MG63 (cell line): ENCODE data around the gene ZCCHC8. TPM values are rescaled to one million over a fixed set of nuclear protein-coding genes. Genes with fewer than 3 reads are reported as not detected.

ENCODE experiments used
- DNase-seq: peaks from one replicate; pipeline ENCODE4 v3.0.0-alpha.2; 2020
- H3K27me3 ChIP-seq: fragments of 250-450 bp; sonication (Bioruptor Pico); 2 replicates; pipeline ENCODE4 v1.5.1; 2020; ENCODE audit warnings: mild to moderate bottlenecking, moderate library complexity
- H3K36me3 ChIP-seq: fragments of 250-450 bp; sonication (Bioruptor Pico); 2 replicates; pipeline ENCODE4 v1.5.1; 2020; ENCODE audit warnings: mild to moderate bottlenecking, moderate library complexity
- H3K4me3 ChIP-seq: fragments of 250-450 bp; sonication (Bioruptor Pico); 2 replicates; pipeline ENCODE4 v1.5.1; 2020; ENCODE audit warnings: mild to moderate bottlenecking, moderate library complexity
- H3K9me3 ChIP-seq: fragments of 250-450 bp; sonication (Bioruptor Pico); 2 replicates; pipeline ENCODE4 v1.5.1; 2020; ENCODE audit warnings: mild to moderate bottlenecking, moderate library complexity
- total RNA-seq: library from RNA; depleted of rRNA; stranded (reverse); fragments of >200 nt; shearing (Covaris generic); gene quantifications from 2 replicates; pipeline ENCODE4 v1.2.3, GENCODE V29; 2014; ENCODE audit warnings: low replicate concordance; rRNA removed

The ZCCHC8 gene
- total RNA-seq, 1 experiment from 2014 or later = 8.5 TPM

GRCh38 chr12:122421821-122422729 lies 78.7 kb downstream of the ZCCHC8 start, which contains the start of gene CLIP1:
CLIP1 (minus strand) TSS chr12:122422669; CDS start chr12:122380452, 42,217 bp downstream.
- no peaks in the 10 kb centered on the region for H3K27me3 ChIP-seq
- peak within 1 kb of the TSS; percentile 96 for H3K4me3 ChIP-seq
- no peaks in the 10 kb centered on the region for H3K9me3 ChIP-seq
- H3K36me3 ChIP-seq = peaks cover 15% of the 10 kb centered on the region
- DNase-seq = peak; percentile 76

Other genes with a start within 250 kb of the ZCCHC8 start
- 13.6 and 16.4 TPM in 2 replicates for gene VPS33A, start 234.4 kb downstream of the ZCCHC8 start, total RNA-seq
- gene CLIP1, start 78.3 kb downstream of the ZCCHC8 start, total RNA-seq = 23.9 and 75.3 TPM in 2 replicates
- gene RSRC2, start 26.0 kb upstream of the ZCCHC8 start, total RNA-seq = 54.6 and 57.9 TPM in 2 replicates
- gene KNTC1, start 26.3 kb upstream of the ZCCHC8 start, total RNA-seq = 20.5 and 32.1 TPM in 2 replicates
- not detected in 2 replicates for gene HCAR2, start 202.4 kb upstream of the ZCCHC8 start, total RNA-seq
- not detected in 2 replicates for gene HCAR3, start 215.9 kb upstream of the ZCCHC8 start, total RNA-seq
- not detected in 2 replicates for gene HCAR1, start 229.9 kb upstream of the ZCCHC8 start, total RNA-seq